ENCODE results near the gene SVBP.

The SVBP gene

GRCh38 chr1:42806593-42806992, 10.6 kb downstream of the SVBP start (continued):
- TF ChIP-seq TCF7L2 (IDR thresholded peaks at IDR 0.05; ENCODE audit: borderline replicate concordance, low read depth, low read length): no peak

- CTCF ChIA-PET: interaction anchor here (1.1 to 2.0 kb wide), 2 partner anchors 13 to 39 kb away, joined by 3 to 6 read pairs; partner anchors contain the start of genes C1orf50 and P3H1
- Histone ChIP-seq H3K4me1 (ENCODE audit: control insufficient read depth, insufficient read depth, low read length) (no peaks in the 10 kb centered on the region), H3K4me3 (ENCODE audit: low read depth, low read length) (no peak overlapping the region), H3K9me3 (ENCODE audit: control insufficient read depth, insufficient read depth, low read depth, low read length) (no peaks in the 10 kb centered on the region), H3K27ac (ENCODE audit: extremely low read depth, low read depth, low read length) (no peak overlapping the region), H3K36me3 (ENCODE audit: control insufficient read depth in 2 of 2, insufficient read depth in 1 of 2, low read length in 2 of 2) (peaks cover 0 to 36% of the 10 kb centered on the region in 2 experiments; a peak in 2 of 3 replicates)
- POLR2A ChIA-PET: no interaction called here
- TF ChIP-seq ZBTB48 (tag by site-specific recombination; IDR thresholded peaks at IDR 0.05) (no peak), ZNF571 (tag by site-specific recombination; IDR thresholded peaks at IDR 0.05) (no peak), ZNF138 (tag by site-specific recombination; IDR thresholded peaks at IDR 0.05; ENCODE audit: borderline replicate concordance) (no peak), GLI4 (tag by site-specific recombination; IDR thresholded peaks at IDR 0.05) (no peak), ZNF248 (tag by site-specific recombination; IDR thresholded peaks at IDR 0.05) (no peak), ZNF175 (tag by site-specific recombination; IDR thresholded peaks at IDR 0.05) (no peak), ZNF645 (tag by site-specific recombination; IDR thresholded peaks at IDR 0.05) (no peak), ZNF549 (tag by site-specific recombination; IDR thresholded peaks at IDR 0.05) (no peak), ZSCAN4 (tag by site-specific recombination; IDR thresholded peaks at IDR 0.05) (no peak), ZNF76 (tag by site-specific recombination; IDR thresholded peaks at IDR 0.05; ENCODE audit: borderline replicate concordance, low read depth) (no peak), ZNF658 (tag by site-specific recombination; IDR thresholded peaks at IDR 0.05) (no peak), GLIS2 (tag by site-specific recombination; IDR thresholded peaks at IDR 0.05) (no peak)
Observed at GRCh38 chr1:42806171-42806570, 11.0 kb downstream of the SVBP start.

- CTCF ChIA-PET: no interaction called here
- POLR2A ChIA-PET: no interaction called here
Observed at GRCh38 chr1:42801832-42802473, 15.2 kb downstream of the SVBP start.

GRCh38 chr1:42797979-42798378, 19.2 kb downstream of the SVBP start:
- CTCF ChIA-PET: no interaction called here
- Histone ChIP-seq H3K36me3 (ENCODE audit: control insufficient read depth in 2 of 2, insufficient read depth in 1 of 2, low read length in 2 of 2) (no peaks in the 10 kb centered on the region), H3K4me3 (ENCODE audit: low read depth, low read length) (no peak overlapping the region), H3K9me3 (ENCODE audit: control insufficient read depth, insufficient read depth, low read depth, low read length) (no peaks in the 10 kb centered on the region), H3K4me1 (ENCODE audit: control insufficient read depth, insufficient read depth, low read length) (no peaks in the 10 kb centered on the region), H3K27ac (ENCODE audit: extremely low read depth, low read depth, low read length) (no peak overlapping the region)
- POLR2A ChIA-PET: interaction anchor here (1.0 kb wide), 1 partner anchor 48 kb away, joined by 4 read pairs; the partner anchor contains the start of gene ZNF691
- TF ChIP-seq GFI1B (tag by site-specific recombination; IDR thresholded peaks at IDR 0.05): no peak

More at GRCh38 chr1:42801832-42802473, 15.2 kb downstream of the SVBP start:
- TF ChIP-seq ZNF24 (tag by site-specific recombination; IDR thresholded peaks at IDR 0.05): no peak
- TF ChIP-seq ZNF449 (tag by site-specific recombination; IDR thresholded peaks at IDR 0.05): no peak
- no peak for TF ChIP-seq ZNF239 (tag by site-specific recombination; IDR thresholded peaks at IDR 0.05)
- no peak overlapping the region for H3K27ac ChIP-seq (ENCODE audit: extremely low read depth, low read depth, low read length)
- no peaks in the 10 kb centered on the region for H3K4me1 ChIP-seq (ENCODE audit: control insufficient read depth, insufficient read depth, low read length)
- no peaks in the 10 kb centered on the region for H3K9me3 ChIP-seq (ENCODE audit: control insufficient read depth, insufficient read depth, low read depth, low read length)
- no peak overlapping the region for H3K4me3 ChIP-seq (ENCODE audit: low read depth, low read length)
- H3K36me3 ChIP-seq (ENCODE audit: control insufficient read depth in 2 of 2, insufficient read depth in 1 of 2, low read length in 2 of 2): peaks cover 0 to 21% of the 10 kb centered on the region in 2 experiments; a peak in 1 of 3 replicates
